HG03175 (cell line): ENCODE results near the gene CLDN7.

Experiments used
- ATAC-seq: cut with Tn5 transposase; IDR thresholded peaks from one replicate; pipeline ENCODE4 v1.9.1; 2021; ENCODE audit warnings: mild to moderate bottlenecking, moderate library complexity; ENCODE audit not compliant: unreplicated experiment

Gene CLDN7

DNA sequence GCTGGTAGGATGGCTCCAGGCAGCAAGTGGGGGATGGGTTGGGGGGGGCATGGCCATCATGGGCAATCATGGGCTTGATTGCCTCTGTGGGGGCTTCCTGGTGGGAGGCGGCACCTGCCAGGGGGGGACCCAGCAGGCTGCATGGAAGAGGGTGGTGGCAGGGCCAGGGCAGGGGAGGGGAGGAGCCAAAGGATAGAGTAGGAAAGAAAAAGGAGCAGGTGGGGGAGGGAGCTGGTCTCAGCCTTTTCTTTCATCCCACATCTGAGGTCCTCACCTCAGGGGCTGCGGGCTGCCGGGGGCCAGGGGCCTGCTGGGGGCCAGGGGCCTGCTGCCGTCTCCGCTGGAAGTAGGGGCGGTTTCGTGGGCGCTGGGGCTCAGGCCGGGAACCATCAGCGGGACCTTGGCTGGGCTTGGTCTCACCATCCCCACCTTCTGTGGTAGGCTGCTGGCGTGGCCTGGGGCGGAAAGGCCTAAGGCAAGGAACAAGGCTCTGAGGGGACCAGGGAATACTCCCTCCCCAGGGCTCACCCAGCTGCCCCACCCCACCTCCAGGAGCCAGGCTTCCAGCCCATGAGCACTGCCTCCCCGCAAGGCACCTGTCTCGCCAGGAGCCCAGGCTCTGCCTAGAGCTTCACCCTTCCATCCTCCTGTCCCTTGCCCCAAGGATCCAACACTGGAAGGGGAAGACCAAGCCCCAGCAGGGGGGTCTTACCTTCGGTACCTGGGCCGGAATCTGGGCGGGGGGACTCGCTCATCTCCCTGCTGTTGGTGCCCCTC is 27.2 kb upstream of the CLDN7 start:
- no peak for ATAC-seq

DNA sequence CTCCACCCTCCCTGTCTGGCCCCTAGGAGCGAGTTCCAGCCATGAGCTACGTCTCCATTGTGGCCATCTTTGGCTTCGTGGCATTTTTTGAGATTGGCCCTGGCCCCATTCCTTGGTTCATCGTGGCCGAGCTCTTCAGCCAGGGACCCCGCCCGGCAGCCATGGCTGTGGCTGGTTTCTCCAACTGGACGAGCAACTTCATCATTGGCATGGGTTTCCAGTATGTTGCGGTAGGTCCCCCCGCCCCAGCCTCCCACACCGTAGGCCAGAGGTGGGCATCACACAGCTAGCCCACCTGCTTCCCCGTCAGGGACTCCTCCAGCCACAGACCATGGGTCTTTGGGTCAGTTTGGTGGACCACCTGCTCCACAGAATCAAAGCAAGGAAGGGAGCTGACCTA is 23.4 kb upstream of the CLDN7 start:
- ATAC-seq, result no peak

DNA sequence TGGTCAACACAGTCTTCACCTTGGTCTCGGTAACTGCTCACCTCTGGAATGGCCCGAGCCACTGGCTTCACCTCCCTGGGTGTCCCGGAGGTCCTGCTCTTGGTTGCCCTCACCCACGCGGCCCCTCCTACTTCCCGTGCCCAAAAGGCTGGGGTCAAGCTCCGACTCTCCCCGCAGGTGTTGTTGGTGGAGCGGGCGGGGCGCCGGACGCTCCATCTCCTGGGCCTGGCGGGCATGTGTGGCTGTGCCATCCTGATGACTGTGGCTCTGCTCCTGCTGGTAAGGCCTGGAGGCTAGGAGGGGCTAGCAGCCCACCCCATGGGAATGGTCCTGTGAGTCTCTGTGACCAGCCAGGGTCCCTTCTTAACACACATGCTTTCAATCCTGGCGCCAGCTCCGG is 22.6 kb upstream of the CLDN7 start:
- ATAC-seq, result no peak

DNA sequence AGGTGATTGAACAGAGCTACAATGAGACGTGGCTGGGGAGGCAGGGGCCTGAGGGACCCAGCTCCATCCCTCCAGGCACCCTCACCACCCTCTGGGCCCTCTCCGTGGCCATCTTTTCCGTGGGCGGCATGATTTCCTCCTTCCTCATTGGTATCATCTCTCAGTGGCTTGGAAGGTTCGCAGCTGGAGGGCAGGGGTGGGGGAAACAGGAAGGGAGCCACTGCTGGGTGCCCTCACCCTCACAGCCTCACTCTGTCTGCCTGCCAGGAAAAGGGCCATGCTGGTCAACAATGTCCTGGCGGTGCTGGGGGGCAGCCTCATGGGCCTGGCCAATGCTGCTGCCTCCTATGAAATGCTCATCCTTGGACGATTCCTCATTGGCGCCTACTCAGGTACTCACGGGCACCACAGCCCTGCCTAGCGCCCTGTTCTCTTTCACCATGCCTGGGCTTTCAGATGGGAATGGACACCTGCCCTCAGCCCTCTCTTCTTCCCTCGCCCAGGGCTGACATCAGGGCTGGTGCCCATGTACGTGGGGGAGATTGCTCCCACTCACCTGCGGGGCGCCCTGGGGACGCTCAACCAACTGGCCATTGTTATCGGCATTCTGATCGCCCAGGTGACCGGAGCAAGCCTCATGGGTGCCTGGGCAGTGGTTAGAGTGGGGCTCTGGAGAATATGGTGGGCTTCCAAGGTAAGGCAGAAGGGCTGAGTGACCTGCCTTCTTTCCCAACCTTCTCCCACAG is 21.4 kb upstream of the CLDN7 start:
- ATAC-seq, result no peak

DNA sequence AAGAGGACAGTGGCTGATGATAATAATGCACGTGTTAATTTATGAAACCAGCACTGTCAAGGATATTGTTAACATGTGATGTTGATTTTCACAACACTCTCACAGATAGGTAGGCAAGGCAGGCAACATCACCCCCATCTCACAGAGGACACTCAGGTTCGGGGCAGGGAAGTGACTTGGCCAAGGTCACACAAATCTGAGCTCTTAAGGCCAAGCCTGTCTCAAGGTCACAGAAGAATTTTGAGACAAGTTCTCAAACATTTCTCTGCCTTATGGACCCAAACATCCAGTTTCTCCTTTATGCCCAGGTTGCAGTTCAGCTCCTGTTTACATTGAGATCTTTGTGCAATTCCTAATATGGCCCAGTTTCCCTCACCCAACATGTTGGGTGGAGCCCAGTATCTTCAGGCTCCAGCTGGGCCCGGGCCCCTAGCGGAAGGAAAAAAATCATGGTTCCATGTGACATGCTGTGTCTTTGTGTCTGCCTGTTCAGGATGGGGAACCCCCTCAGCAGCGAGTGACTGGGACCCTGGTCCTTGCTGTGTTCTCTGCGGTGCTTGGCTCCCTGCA is 20.6 kb upstream of the CLDN7 start:
- ATAC-seq, result no peak

DNA sequence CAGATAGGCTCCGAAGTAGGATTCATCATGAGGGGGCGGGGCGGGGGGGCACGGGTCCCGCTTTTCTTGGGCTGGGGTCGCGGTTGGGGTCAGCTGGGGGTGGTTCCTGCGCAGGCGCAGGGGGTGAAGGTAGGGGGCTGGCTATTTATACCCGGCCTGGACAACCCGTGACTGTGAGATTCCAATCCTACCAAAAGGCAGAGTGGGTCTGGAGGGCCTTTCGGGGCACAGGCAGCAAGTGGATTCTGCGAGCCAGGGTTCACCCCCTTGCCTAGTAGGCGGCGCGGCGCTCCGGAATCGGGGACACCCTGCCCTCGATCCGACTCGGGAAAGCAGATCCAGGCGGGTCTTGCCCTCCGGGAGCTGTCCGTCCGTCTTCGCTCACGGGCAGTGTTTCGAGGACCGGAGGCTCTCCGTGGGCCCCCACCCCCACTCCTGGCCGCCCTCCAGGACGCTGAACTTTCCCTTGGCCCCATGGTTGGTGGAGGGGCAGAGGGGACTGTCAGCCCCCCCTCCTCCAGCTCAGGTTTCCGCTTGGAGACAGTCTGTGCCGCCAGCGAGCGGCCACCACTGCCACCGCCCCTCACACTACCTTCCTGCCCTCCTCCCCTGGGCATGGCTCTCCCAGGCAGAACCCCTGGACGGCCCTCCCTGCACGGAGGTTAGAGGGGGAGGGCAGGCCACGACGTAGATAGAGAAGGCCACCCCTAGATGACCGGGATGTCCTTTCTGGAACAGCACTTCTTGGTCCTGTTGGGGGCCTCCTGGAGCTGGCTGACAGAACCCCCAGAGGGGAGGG is 19.9 kb upstream of the CLDN7 start:
- ATAC-seq, result no peak

DNA sequence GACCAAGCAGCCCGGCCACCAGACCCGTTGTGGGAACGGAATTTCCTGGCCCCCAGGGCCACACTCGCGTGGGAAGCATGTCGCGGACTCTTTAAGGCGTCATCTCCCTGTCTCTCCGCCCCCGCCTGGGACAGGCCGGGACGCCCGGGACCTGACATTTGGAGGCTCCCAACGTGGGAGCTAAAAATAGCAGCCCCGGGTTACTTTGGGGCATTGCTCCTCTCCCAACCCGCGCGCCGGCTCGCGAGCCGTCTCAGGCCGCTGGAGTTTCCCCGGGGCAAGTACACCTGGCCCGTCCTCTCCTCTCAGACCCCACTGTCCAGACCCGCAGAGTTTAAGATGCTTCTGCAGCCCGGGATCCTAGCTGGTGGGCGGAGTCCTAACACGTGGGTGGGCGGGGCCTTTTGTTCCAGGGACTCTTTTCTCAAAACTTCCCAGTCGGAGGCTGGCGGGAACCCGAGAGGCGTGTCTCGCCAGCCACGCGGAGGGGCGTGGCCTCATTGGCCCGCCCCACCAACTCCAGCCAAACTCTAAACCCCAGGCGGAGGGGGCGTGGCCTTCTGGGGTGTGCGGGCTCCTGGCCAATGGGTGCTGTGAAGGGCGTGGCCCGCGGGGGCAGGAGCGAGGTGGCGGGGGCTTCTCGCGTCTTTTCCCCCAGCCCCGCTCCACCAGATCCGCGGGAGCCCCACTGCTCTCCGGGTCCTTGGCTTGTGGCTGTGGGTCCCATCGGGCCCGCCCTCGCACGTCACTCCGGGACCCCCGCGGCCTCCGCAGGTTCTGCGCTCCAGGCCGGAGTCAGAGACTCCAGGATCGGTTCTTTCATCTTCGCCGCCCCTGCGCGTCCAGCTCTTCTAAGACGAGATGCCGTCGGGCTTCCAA is 19.0 kb upstream of the CLDN7 start, which contains the start of gene SLC2A4:
Gene SLC2A4 (plus strand): TSS at position 645 of the 879 bp plus-strand sequence. CDS start 217 bp downstream, at position 862.
- ATAC-seq, result peak; percentile 59

DNA sequence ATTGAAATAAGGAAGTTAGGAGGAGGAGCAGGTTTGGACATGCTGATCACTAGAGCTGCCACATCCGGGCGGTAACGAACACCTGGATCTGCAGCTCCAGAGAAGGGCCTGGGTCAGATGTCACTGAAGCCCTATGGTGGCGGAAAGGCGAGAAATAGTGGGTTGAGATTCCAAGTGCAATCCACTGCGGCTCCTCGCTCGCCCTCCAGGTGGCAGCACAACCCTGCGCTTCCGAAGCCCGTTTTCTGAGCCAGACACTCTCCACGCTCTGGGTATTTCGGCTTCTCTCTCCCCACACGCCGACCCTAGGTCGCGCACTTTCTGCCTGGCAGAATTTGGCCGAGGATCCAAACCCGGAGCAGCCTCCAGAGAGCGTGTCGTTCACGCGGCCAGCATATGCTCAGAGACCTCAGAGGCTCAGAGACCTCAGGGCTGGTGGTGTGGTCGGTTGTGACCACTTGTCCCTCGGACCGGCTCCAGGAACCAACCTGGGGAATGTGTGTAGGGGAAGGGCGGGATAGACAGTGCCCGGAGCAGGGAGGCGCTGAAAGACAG is 18.3 kb upstream of the CLDN7 start:
- ATAC-seq, result peak; percentile 53

DNA sequence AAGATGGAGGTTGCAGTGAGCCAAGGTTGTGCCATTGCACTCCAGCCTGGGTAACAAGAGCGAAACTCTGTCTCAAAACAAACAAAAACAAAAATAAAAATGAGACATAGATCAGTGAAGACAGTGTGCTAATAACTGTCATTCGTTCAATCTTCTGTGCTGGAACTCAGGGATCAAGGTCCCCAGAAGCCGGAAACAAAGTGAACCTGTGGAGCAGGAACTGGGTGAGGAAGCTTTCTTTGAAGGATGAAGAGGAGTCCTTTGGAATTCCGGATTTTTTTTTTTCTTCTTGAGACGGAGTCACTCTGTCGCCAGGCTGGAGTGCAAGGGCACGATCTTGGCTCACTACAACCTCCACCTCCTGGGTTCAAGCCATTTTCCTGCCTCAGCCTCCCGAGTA is 17.2 kb upstream of the CLDN7 start:
- no peak for ATAC-seq

DNA sequence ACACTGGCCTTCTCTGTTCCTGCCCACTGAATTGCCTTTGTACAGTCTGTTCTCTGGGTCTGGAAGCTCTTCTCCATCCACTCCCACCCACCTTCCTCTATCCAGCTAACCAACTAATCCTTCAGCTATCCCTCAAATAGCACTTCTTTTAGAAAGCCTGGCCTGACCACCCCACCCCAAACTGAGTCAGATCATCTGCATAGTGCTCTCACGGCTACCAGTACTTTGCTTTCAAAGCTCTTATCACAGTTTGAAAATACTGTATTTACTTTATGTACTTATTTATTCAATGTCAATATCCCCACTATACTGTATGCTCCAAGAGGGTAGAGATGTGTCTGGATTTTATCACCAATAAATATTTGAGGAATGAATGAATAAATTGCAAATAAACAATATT is 4.5 kb upstream of the CLDN7 start:
- no peak for ATAC-seq

DNA sequence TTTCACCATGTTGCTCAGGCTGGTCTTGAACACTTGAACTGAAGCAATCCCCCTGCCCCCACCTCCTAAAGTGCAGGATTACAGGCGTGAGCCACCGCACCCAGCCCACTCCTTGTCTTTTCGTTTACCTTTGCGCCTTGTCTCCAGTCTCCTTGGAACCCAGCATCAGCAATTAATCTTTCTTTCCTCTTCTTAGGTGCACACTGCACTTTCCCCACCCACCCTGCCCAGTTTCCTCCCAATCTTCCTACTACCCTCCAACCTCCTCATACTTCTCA is 1.5 kb upstream of the CLDN7 start:
- ATAC-seq, result no peak

DNA sequence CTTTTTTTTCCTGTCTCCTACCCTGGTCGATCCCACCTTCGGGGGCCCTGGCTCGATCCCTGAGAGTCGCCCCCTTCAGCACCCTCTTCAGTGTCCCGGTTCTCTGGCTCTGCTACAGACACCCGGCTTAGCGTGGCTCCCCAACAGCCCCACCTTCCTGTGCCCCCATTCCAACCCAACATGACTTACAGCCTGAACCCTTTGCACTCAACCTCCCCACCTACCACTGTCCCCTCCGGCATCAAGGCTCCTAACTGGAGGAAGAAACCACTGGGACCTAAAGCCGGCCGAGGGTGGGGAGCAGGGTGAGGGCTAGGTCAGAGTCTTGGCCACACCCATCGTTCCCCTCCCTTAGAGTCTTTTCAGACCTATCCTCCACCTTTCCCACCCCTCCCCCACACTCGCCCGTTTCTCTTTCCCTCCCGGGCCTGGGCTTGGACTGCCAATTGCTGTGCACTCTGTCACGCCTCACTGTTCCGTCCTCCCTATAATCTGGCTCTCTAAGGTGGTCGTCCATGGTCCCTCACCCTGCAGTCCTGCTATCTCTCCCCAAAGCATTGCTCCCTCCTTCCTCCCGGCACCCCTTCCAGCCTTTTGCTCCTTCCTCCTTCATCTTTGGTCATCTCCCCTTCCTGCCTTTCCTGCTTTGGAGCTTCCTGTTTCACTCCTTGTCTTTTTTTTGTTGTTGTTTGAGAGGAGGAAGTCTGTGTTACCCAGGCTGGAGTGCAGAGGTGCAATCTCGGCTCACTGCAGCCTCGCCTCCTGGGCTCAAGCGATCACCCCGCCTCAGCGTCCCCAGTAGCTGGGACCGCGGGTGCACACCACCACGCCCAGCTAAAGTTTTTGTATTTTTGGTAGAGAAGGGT is 890 bp upstream of the CLDN7 start:
- no peak for ATAC-seq

DNA sequence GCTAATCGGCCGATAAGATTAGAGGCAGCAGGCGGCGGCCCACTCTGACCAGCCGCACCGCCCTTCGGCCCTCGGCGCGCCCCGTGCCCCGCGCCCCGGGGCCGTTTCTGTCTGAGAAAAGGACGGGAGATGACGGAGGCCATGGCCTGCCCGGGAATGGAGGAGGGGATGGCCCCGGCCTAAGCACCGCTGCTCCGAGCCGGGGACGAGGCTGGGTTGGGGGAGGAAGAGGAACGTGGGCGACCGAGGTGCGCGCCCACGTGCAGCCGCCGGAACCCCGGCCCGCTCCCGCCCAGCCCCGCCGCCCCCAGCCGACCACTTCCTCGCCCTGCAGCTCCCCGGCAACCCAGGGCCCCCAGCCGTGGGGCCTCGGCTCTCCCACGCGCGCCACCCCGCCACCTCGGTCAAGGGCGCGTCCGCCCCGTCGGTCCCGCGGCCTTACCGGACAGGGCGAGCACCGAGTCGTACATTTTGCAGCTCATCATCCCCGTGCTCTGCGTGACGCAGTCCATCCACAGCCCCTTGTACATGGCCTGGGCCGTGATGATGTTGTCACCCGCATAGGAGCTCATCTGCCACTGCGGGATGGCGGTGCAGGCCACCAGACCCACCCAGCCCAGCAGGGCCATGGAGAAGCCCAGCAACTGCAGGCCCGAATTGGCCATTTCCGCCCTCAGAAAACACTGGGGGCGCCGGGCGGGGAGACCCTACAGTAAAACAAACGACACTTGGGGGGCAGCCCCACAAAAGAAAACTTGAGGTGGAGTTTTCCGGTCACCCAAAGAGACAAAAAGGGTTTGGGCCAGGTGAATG is 693 bp downstream of the CLDN7 start:
- ATAC-seq, result no peak

DNA sequence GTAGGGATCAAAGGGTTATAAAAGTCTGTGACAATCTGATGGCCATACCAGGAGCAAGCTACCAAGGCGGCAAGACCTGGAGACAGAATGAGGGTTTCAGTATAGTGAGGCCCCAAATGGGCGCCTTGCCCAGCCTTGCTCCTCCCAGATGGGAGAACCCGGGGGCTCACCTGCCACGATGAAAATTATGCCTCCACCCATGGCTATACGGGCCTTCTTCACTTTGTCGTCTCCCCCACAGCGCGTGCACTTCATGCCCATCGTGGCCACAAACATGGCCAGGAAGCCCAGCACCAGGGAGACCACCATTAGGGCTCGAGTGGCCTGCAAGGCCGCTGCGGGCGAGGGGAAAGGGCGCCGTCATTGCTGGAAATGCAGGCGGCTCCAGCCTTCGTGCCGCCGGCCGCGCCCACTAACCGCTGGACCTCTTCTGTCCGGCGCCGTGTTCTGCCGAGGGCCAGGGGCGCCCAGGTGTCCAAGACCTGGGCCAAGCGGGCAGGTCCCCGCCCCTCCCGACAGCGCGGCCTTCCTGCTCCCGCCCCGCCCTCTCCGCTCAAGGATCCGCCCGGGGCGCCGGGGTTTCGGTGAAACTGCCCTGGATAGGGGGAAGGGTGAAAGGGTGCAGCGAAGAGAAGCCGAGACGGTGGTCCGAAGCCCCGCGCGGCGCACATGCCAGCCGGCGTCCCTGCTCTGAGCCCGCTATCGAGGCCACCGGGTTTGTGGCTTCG is 1.5 kb downstream of the CLDN7 start:
- ATAC-seq, result no peak

DNA sequence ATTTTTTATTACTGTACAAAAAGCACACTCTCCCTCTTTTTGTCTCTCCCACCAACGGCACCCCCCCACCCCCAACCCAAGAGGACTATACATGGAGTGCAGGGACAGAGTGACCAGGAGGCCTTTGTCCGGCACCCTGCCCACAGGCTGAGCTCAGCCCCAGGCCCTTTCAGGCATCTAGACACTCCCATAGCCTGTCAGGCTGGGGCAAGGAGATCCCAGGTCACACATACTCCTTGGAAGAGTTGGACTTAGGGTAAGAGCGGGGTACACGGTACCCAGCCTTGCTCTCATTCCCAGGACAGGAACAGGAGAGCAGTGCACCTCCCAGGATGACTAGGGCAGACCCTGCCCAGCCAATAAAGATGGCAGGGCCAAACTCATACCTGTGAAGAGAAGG is 2.1 kb downstream of the CLDN7 start:
- ATAC-seq, result no peak

DNA sequence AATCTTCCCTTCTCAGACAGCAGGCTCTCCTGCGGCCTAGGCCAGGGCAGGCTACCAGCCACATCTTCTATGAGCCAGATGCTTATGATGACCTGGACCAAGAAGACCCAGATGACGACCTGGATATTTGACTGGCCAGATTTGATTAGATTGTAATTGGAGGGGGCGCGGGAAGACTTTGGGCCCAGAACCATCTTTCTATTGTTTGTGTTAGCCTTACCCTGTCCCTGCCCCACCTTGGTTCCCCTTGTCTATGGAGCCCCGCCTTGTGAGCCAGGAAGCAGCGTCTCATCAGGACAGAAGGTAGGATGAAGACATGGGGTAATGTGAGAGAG is 2.8 kb downstream of the CLDN7 start:
- no peak for ATAC-seq

DNA sequence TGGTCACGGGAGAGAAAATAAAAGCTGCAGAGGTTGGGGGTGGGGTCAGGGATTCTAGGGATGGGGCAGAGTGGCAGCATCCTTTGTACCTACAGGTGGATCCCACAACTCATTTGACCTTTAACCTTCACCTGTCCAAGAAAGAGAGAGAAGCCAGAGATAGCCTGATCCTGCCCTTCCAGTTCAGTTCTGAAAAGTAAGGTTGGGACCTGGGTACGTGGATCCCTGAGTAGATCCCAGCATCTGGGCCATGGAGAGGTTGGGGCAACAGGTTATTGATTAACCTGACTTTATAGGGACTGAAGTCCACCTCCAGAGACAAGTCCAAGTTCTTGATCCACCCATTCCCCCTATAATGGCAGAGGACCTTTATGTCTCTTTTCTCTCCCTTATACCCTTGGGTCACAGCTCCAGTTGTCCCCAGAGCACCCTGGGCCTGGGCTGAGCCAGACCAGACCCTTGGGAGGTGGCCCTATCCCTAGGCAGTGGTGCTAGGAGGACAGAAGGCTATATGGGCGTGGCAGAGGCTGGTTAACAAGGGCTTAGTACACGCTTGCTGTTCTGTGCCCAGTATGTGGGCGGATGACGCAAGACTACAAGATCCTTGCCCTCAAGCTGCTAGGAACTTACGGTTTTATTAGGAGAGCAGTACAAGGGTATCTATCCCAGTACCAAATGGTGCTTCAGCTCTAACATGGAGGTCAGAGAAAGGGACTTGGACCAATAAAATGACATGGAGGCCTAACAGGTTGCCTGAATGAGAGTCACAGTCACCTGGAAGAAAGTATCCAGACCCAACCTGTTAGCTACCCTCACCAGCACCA is 3.3 kb downstream of the CLDN7 start:
- ATAC-seq, result no peak
